ENCODE measurements around the gene PPM1H. TPM values are rescaled to one million over a fixed set of nuclear protein-coding genes. Genes with fewer than 3 reads are reported as not detected.
A peak's percentile ranks its signal among the peaks of the same experiment; 100 is the strongest.

PPM1H gene
- total and polyA plus RNA-seq, 2 of the 8 experiments (the other 6 are each of a cell fraction or from before 2014, with no cell fraction given) = 16.4 to 36.1 TPM

DNA sequence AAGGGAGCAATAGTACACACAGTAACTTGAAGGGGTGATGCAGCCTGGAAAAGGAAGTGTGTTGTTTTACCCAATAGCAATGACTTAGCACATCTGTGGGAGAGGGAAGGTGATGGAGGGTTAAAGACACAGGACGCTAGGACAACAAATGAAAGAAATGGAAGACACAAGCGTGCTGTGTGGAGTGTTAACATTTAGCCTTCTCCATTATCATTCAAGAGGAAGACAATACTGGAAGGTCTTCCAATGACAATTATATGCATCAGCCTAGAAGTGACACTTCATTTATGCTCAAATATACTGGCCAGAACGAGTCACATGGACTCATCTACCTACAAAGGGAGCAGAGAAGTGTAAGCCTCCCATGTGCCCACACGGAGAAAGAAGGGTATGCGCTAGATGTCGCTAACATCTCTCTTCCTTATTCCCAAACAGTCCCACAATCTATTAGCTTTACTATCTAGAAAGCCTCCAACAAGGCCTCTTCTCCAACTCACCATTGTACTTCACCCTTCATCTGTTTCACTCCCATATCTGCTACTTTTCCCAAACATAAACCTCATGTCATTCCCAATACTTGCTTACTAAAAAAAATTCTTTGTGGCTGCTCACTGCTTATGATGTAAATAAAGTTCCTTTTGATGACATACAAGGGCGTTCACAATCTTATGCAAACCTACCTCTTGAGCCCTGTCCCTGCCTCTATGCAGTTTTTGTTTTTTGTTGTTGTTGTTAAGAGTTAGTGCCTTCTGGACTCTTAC is 20.3 kb downstream of the PPM1H start:
- peaks cover 2% of the 10 kb centered on the region; the same call in 1 of the 2 replicates for H3K79me1 ChIP-seq (ENCODE audit: low read depth, low read length)
- peaks cover 2 to 29% (median 26%) of the 10 kb centered on the region in 4 experiments for H3K4me1 ChIP-seq (replicated peaks in 1 of 4; ENCODE audit: control insufficient read depth in 3 of 4, insufficient read depth in 4 of 4, low read length in 3 of 4)
- H3K36me3 ChIP-seq (ENCODE audit: control insufficient read depth in 2 of 4, insufficient read depth in 4 of 4, low read length in 3 of 4) = no peaks in the 10 kb centered on the region
- 71% methylated on average over 7 of the region's 7 CpGs; no CpG with 5 or more reads in 1 of the 2 experiments for WGBS, 2 experiments (ENCODE audit: extremely low coverage in 1 of 2, insufficient coverage in 1 of 2, insufficient read length in 1 of 2, insufficient replicate concordance in 2 of 2, low coverage in 1 of 2, low lambda C conversion rate in 2 of 2, missing lambda C conversion rate in 1 of 2)
- no peak overlapping the region for H2BK120ac ChIP-seq (replicated peaks; ENCODE audit: low read depth, low read length)
- H3K23me2 ChIP-seq (ENCODE audit: low read depth, low read length) = no peaks in the 10 kb centered on the region
- H3K18ac ChIP-seq (ENCODE audit: extremely low read depth, low read length) = peak overlapping the region; percentile 73; the same call in 1 of the 2 replicates
- FAIRE-seq = no peak
- no peaks in the 10 kb centered on the region for H3K27me3 ChIP-seq (replicated peaks in 1 of 4; ENCODE audit: control insufficient read depth in 3 of 4, extremely low read depth in 1 of 4, insufficient read depth in 3 of 4, low read length in 3 of 4)
- DNase-seq (ENCODE audit: low read depth in 1 of 2, low spot score in 2 of 2) = no peak
- no peak overlapping the region; a peak in 1 of 8 replicates for H3K4me3 ChIP-seq (ENCODE audit: extremely low read depth in 1 of 4, insufficient read depth in 2 of 4, low read depth in 3 of 4, low read length in 4 of 4)
- H3K4ac ChIP-seq (replicated peaks; ENCODE audit: insufficient read length, low read depth, low read length) = no peak overlapping the region
- H3K56ac ChIP-seq (replicated peaks; ENCODE audit: insufficient read length, low read depth, low read length) = no peak overlapping the region
- H4K5ac ChIP-seq (ENCODE audit: insufficient read length, low read depth, low read length) = no peak overlapping the region
- no peak overlapping the region for H2BK20ac ChIP-seq (ENCODE audit: low read length)
- peak overlapping the region; percentile 9 to 30; a peak in 3 of 4 replicates for H3K4me2 ChIP-seq (ENCODE audit: insufficient read depth in 1 of 2, low read depth in 2 of 2, low read length in 2 of 2)
- H3K9ac ChIP-seq (replicated peaks in 1 of 4; ENCODE audit: extremely low read depth in 1 of 4, low read depth in 3 of 4, low read length in 3 of 4) = no peak overlapping the region
- no peak overlapping the region for H3K14ac ChIP-seq (ENCODE audit: insufficient read length)
- peak overlapping the region; percentile 44 for H2BK5ac ChIP-seq (ENCODE audit: low read depth, low read length)
- H4K8ac ChIP-seq (ENCODE audit: extremely low read depth, insufficient read depth, low read length) = no peak overlapping the region
- H3K27ac ChIP-seq (ENCODE audit: low read depth, low read length) = no peak overlapping the region; the same call in 1 of the 2 replicates
- peaks cover 0 to 5% of the 10 kb centered on the region in 2 experiments for H4K20me1 ChIP-seq (replicated peaks in 1 of 2; ENCODE audit: control insufficient read depth in 1 of 2, insufficient read depth in 2 of 2, low read length in 2 of 2)
- no peaks in the 10 kb centered on the region for H3K9me3 ChIP-seq (ENCODE audit: insufficient read depth in 2 of 2, low read depth in 1 of 2, low read length in 1 of 2)
- no peak overlapping the region for H2BK15ac ChIP-seq (ENCODE audit: low read length)
- no peak overlapping the region for H2AFZ ChIP-seq (ENCODE audit: low read length)
- ChIA-PET POLR2A (ENCODE audit: partially characterized antibody) (interaction anchor here (1.0 to 1.3 kb wide), 2 partner anchors 9 to 49 kb away, joined by 3 read pairs; no protein-coding TSS in a partner anchor), CTCF (ENCODE audit: partially characterized antibody) (interaction anchor here (1.7 to 3.4 kb wide), 2 partner anchors 16 to 154 kb away, joined by 4 to 10 read pairs; no protein-coding TSS in a partner anchor)
- no peak overlapping the region for H3K23ac ChIP-seq (ENCODE audit: insufficient read length)
- peaks cover 0 to 49% of the 10 kb centered on the region in 2 experiments; a peak in 2 of 4 replicates for H3K79me2 ChIP-seq (ENCODE audit: control insufficient read depth in 1 of 2, insufficient read depth in 2 of 2, low read length in 2 of 2)
- no peak overlapping the region for H4K91ac ChIP-seq (replicated peaks; ENCODE audit: insufficient read length, low read length)
- H2BK12ac ChIP-seq (ENCODE audit: low read depth, low read length) = peak overlapping the region; percentile 13; the same call in 1 of the 2 replicates
- H2AK5ac ChIP-seq (ENCODE audit: low read depth, low read length) = no peak overlapping the region
- TF ChIP-seq SP2 (IDR thresholded peaks at IDR 0.05; ENCODE audit: low read length) (no peak), BACH1 (IDR thresholded peaks at IDR 0.05; ENCODE audit: low read length) (no peak), CBX8 (IDR thresholded peaks at IDR 0.05; ENCODE audit: borderline replicate concordance, low read depth, low read length) (no peak), KDM5A (IDR thresholded peaks at IDR 0.05; ENCODE audit: low read length) (no peak), SAP30 (IDR thresholded peaks at IDR 0.05; ENCODE audit: insufficient read depth, insufficient replicate concordance, low read length) (no peak), KDM1A (IDR thresholded peaks at IDR 0.05; ENCODE audit: borderline replicate concordance, low read length) (no peak), EZH2 (IDR thresholded peaks at IDR 0.05; ENCODE audit: low read depth, low read length, severe bottlenecking) (no peak), FOSL1 (IDR thresholded peaks at IDR 0.05; ENCODE audit: insufficient read depth, low read depth, low read length) (no peak)
- TF ChIP-seq, protein P1, sequence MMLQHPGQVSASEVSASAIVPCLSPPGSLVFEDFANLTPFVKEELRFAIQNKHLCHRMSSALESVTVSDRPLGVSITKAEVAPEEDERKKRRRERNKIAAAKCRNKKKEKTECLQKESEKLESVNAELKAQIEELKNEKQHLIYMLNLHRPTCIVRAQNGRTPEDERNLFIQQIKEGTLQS (IDR thresholded peaks at IDR 0.05; ENCODE audit: insufficient read depth, low read depth, low read length) = no peak
- TF ChIP-seq, protein P2, sequence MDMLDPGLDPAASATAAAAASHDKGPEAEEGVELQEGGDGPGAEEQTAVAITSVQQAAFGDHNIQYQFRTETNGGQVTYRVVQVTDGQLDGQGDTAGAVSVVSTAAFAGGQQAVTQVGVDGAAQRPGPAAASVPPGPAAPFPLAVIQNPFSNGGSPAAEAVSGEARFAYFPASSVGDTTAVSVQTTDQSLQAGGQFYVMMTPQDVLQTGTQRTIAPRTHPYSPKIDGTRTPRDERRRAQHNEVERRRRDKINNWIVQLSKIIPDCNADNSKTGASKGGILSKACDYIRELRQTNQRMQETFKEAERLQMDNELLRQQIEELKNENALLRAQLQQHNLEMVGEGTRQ (IDR thresholded peaks at IDR 0.05; ENCODE audit: low read length) = no peak
